ENCODE results near the gene MYBL2. TPM values are rescaled to one million over a fixed set of nuclear protein-coding genes. Genes with fewer than 3 reads are reported as not detected.

The MYBL2 gene
- total RNA-seq, 1 experiment from 2014 or later = 159 TPM

- H2BK15ac ChIP-seq (ENCODE audit: low read depth, low read length) = no peak overlapping the region
- no peak overlapping the region for H2BK20ac ChIP-seq (ENCODE audit: low read depth, low read length, poor library complexity, severe bottlenecking)
- H4K5ac ChIP-seq (ENCODE audit: insufficient read length, low read depth, low read length) = no peak overlapping the region
- no peaks in the 10 kb centered on the region for H3K9me3 Mint-ChIP-seq
- no peak overlapping the region for H3K4me2 ChIP-seq (ENCODE audit: insufficient read depth, insufficient read length, low read length)
- H4K8ac ChIP-seq (replicated peaks; ENCODE audit: insufficient read length, low read depth, low read length) = no peak overlapping the region
- peaks cover 25 to 61% (median 52%) of the 10 kb centered on the region in 3 experiments; a peak in 6 of 7 replicates for H3K36me3 Mint-ChIP-seq (ENCODE audit: insufficient read depth in 1 of 3, low read depth in 3 of 3)
- H3K27me3 ChIP-seq (ENCODE audit: insufficient read depth, low read length) = no peaks in the 10 kb centered on the region
- no peak overlapping the region for H2AK5ac ChIP-seq (ENCODE audit: insufficient read length, low read length)
- H3K23ac ChIP-seq (ENCODE audit: insufficient read length, low read depth, low read length) = no peak overlapping the region
- WGBS (ENCODE audit: extremely low coverage, insufficient read length, low lambda C conversion rate) = no CpG with 5 or more reads among the region's 13 CpGs
- H3K4me1 Mint-ChIP-seq = peaks cover 6 to 7% of the 10 kb centered on the region in 2 experiments
- H2BK5ac ChIP-seq (ENCODE audit: insufficient read length, low read length) = no peak overlapping the region
- no peak overlapping the region for H3K9ac ChIP-seq (ENCODE audit: extremely low read depth, insufficient read length, low read length)
- no peak overlapping the region for H3K4ac ChIP-seq (ENCODE audit: low read depth, low read length)
- no peak overlapping the region for H2BK12ac ChIP-seq (ENCODE audit: insufficient read length, low read depth, low read length)
- no peak overlapping the region for H2AFZ ChIP-seq (ENCODE audit: low read length)
- H3K14ac ChIP-seq (ENCODE audit: insufficient read depth, low read length) = no peak overlapping the region
- no peak overlapping the region for H3K18ac ChIP-seq (ENCODE audit: insufficient read length, low read depth, low read length)
- H3K56ac ChIP-seq (ENCODE audit: insufficient read length, low read depth, low read length) = no peak overlapping the region
- no peaks in the 10 kb centered on the region for H3K23me2 ChIP-seq (ENCODE audit: insufficient read length, low read depth, low read length, poor library complexity, severe bottlenecking)
- H4K20me1 ChIP-seq (ENCODE audit: control insufficient read depth, insufficient read depth, insufficient read length) = no peaks in the 10 kb centered on the region
- no peaks in the 10 kb centered on the region for H3K79me1 ChIP-seq (ENCODE audit: insufficient read depth, low read depth, low read length, poor library complexity, severe bottlenecking)
- H3T11ph ChIP-seq (ENCODE audit: low read length) = no peak overlapping the region
- no peak overlapping the region for H3K4me3 Mint-ChIP-seq
- DNase-seq = no peak
- H2BK120ac ChIP-seq (ENCODE audit: low read depth, low read length, poor library complexity, severe bottlenecking) = no peak overlapping the region
- H3K27me3 Mint-ChIP-seq (ENCODE audit: low read depth) = no peaks in the 10 kb centered on the region
- no peak overlapping the region; a peak in 2 of 7 replicates for H3K27ac Mint-ChIP-seq
- no peak overlapping the region for H3K27ac ChIP-seq (ENCODE audit: insufficient read length, low read depth, low read length)
- TF ChIP-seq CTCF (conservative IDR thresholded peaks at IDR 0.05) = no peak
- H3K4me1 ChIP-seq (ENCODE audit: insufficient read depth, low read length) = no peaks in the 10 kb centered on the region
- no peaks in the 10 kb centered on the region for H3K79me2 ChIP-seq (ENCODE audit: insufficient read depth, low read length)
- no peak overlapping the region for H4K91ac ChIP-seq (ENCODE audit: insufficient read length, low read depth, low read length)
- H3K9me3 ChIP-seq (ENCODE audit: control insufficient read depth, low read depth, low read length) = no peaks in the 10 kb centered on the region
These were observed 19.9 kb downstream of the MYBL2 start for GRCh38 chr20:43686820-43687219.

All from H9 (cell line).